K562 (cell line): ENCODE data around the gene TM4SF5. TPM values are rescaled to one million over a fixed set of nuclear protein-coding genes. Genes with fewer than 3 reads are reported as not detected.

Experiments used
- ATAC-seq: fragments of 200-7000 bp; cut with Tn5 transposase; 3 replicates; pipeline ENCODE4 v1.9.1; 2020; ENCODE audit warnings: moderate library complexity
- BruUV-seq: library from RNA; stranded (reverse); fragments of 400-500 nt; replicated peaks from 2 replicates; lab custom pipeline; 2021; lab: Mats Ljungman, UMichigan
- CTCF ChIA-PET: fragments of 300-600 bp; formaldehyde crosslinking; extraction: SDS; loops from one replicate; lab custom pipeline; 2021; ENCODE audit warnings: low intra/inter-chr PET ratio; lab: Yijun Ruan, JAX
- POLR2A ChIA-PET: fragments of 300-600, 350-650 bp; sonication (Branson Sonifier 250); formaldehyde crosslinking; extraction: SDS; loops from one replicate; lab custom pipeline; 2021; ENCODE audit warnings: antibody characterized with exemption, inconsistent platforms; lab: Yijun Ruan, JAX
- DNase-seq, 4 experiments: peaks; one replicate each; pipeline versions ENCODE4 v3.0.0 to v3.0.0-alpha.2; 2011 to 2018; ENCODE audit warnings: low spot score in 3 of 4, mixed read lengths in 3 of 4; ENCODE audit errors: extremely low read depth in 1 of 4
- FAIRE-seq: peaks from 2 replicates; lab custom pipeline; 2011; peaks lifted over from hg19 to GRCh38; lab: Jason Lieb, UNC
- H2AFZ ChIP-seq: 2 replicates; pipeline ENCODE4 v1.6.0; 2011; ENCODE audit warnings: low read depth, low read length, control low read depth, inconsistent platforms
- H3K27ac ChIP-seq: fragments of 200-600 bp; 3 replicates; pipeline ENCODE4 v1.8.0; 2011; ENCODE audit warnings: low read depth, mild to moderate bottlenecking, control low read depth, inconsistent platforms, low read length, moderate library complexity, mixed read lengths; ENCODE audit errors: extremely low read depth
- H3K27me3 ChIP-seq, 2 experiments: fragments of 300-600 bp in 1 of 2; 2 replicates in 1 of 2; 3 replicates in 1 of 2; pipeline versions ENCODE4 v1.6.0 to v1.8.0; 2011; ENCODE audit warnings: inconsistent platforms in 2 of 2, low read length in 2 of 2, mild to moderate bottlenecking in 1 of 2, mixed read lengths in 1 of 2, moderate library complexity in 1 of 2; ENCODE audit not compliant: control insufficient read depth in 2 of 2, insufficient read depth in 2 of 2
- H3K36me3 ChIP-seq: fragments of 300-600 bp; 3 replicates; pipeline ENCODE4 v1.8.0; 2011; ENCODE audit warnings: mild to moderate bottlenecking, low read length, inconsistent platforms; ENCODE audit not compliant: control insufficient read depth, insufficient read depth
- H3K4me1 ChIP-seq, 2 experiments: fragments of 200-600 bp in 1 of 2; replicated peaks in 1 of 2; 2 replicates in 1 of 2; 3 replicates in 1 of 2; pipeline versions ENCODE4 v1.5.1 to v1.8.0; 2011; ENCODE audit warnings: inconsistent platforms in 2 of 2, low read length in 2 of 2, mild to moderate bottlenecking in 1 of 2, mixed read lengths in 1 of 2, moderate library complexity in 1 of 2; ENCODE audit not compliant: control insufficient read depth in 2 of 2, insufficient read depth in 2 of 2
- H3K4me2 ChIP-seq: 2 replicates; pipeline ENCODE4 v1.6.1; 2011; ENCODE audit warnings: low read length, control low read depth, inconsistent platforms, mixed read lengths; ENCODE audit not compliant: insufficient read depth
- H3K4me3 ChIP-seq: fragments of 200-600 bp; sonication (generic), shearing (Covaris generic); 2 replicates; pipeline ENCODE4 v1.5.1; 2016; ENCODE audit warnings: control low read depth, inconsistent platforms
- H3K79me2 ChIP-seq: fragments of 200-600 bp; 3 replicates; pipeline ENCODE4 v1.8.0; 2011; ENCODE audit warnings: low read length, inconsistent platforms; ENCODE audit not compliant: control insufficient read depth, insufficient read depth
- H3K9ac ChIP-seq, 2 experiments: 2 replicates each; pipeline versions ENCODE4 v1.6.0 to v1.6.1; 2011; ENCODE audit warnings: low read depth in 2 of 2, low read length in 2 of 2, control low read depth in 1 of 2, inconsistent platforms in 1 of 2, mild to moderate bottlenecking in 1 of 2, mixed read lengths in 1 of 2; ENCODE audit not compliant: insufficient read depth in 1 of 2
- H3K9me1 ChIP-seq: one replicate; pipeline ENCODE4 v1.6.0; 2011; ENCODE audit warnings: inconsistent platforms, mild to moderate bottlenecking, low read length, moderate library complexity; ENCODE audit not compliant: control insufficient read depth, insufficient read depth
- H3K9me3 ChIP-seq: replicated peaks from 2 replicates; pipeline ENCODE4 v1.5.1; 2011; ENCODE audit warnings: low read depth, low read length, inconsistent platforms; ENCODE audit not compliant: control insufficient read depth, insufficient read depth
- H4K20me1 ChIP-seq: replicated peaks from 2 replicates; pipeline ENCODE4 v1.6.1; 2011; ENCODE audit warnings: low read length, inconsistent platforms, mixed read lengths; ENCODE audit not compliant: control insufficient read depth, insufficient read depth
- CC2D1A ChIP-seq: fragments of 450-650 bp; IDR thresholded peaks from 2 replicates; pipeline ENCODE4 v1.6.1; 2017; ENCODE audit warnings: mild to moderate bottlenecking
- LEF1 ChIP-seq: fragments of 450-650 bp; IDR thresholded peaks from 2 replicates; pipeline ENCODE4 v1.6.1; 2016; ENCODE audit warnings: mild to moderate bottlenecking
- NFYB ChIP-seq: IDR thresholded peaks from 2 replicates; pipeline ENCODE4 v1.6.1; 2011; ENCODE audit warnings: mild to moderate bottlenecking, moderate library complexity; ENCODE audit not compliant: insufficient read length; ENCODE audit errors: extremely low read depth
- POLR2H ChIP-seq: IDR thresholded peaks from 2 replicates; pipeline ENCODE4 v1.6.1; 2016; ENCODE audit warnings: missing genetic modification characterization, low read depth, mild to moderate bottlenecking, control low read depth, missing compliant biosample characterization, moderate library complexity
- RBM15 ChIP-seq: fragments of 200-400 bp; formaldehyde crosslinking; IDR thresholded peaks from 2 replicates; pipeline ENCODE4 v1.6.1; 2018; ENCODE audit warnings: mild to moderate bottlenecking, low read length, moderate library complexity; ENCODE audit not compliant: insufficient read depth
- SMARCA5 ChIP-seq: fragments of 450-650 bp; IDR thresholded peaks from 2 replicates; pipeline ENCODE4 v1.6.1; 2016
- ZZZ3 ChIP-seq: fragments of 450-650 bp; IDR thresholded peaks from 2 replicates; pipeline ENCODE4 v1.6.1; 2016; ENCODE audit warnings: antibody characterized with exemption, mild to moderate bottlenecking, moderate library complexity
- WGBS: fragments of 100-300 bp; shearing (Covaris generic); methylation state at CpG from one replicate; pipeline ENCODE4 v1.1.6; 2016; ENCODE audit warnings: low coverage, mixed read lengths; ENCODE audit not compliant: insufficient coverage; ENCODE audit errors: missing lambda C conversion rate; 5-methylcytosine and 5-hydroxymethylcytosine counted together
- in situ Hi-C: fragments of 300-500 bp; cut with MboI; formaldehyde crosslinking; loops from 4 replicates; pipeline ENCODE4 v1.15.0; 2018; ENCODE audit warnings: inconsistent platforms, mixed read lengths
- intact Hi-C: fragments of 100-400 bp; cut with micrococcal nuclease; formaldehyde crosslinking; loops from 2 replicates; pipeline ENCODE4 v1.14.2; 2022
- polyA plus RNA-seq, 8 experiments: library from polyadenylated mRNA; depleted of rRNA in 4 of 8; stranded (reverse) in 5 of 8; unstranded in 3 of 8; fragments of >200 nt; fragmentation: Nextera tagmentation in 2 of 8; fragmentation: Illumina TruSeq in 1 of 8; extraction: Ambion mirVana in 2 of 8; extraction: Trizol in 1 of 8; gene quantifications; 2 replicates each; pipeline versions ENCODE4 v1.2.1 to v1.2.3, GENCODE V29; 2011 to 2014; ENCODE audit warnings: inconsistent platforms in 1 of 8, missing spikeins in 1 of 8
- total RNA-seq, 7 experiments: library from RNA; depleted of rRNA in 6 of 7; stranded (reverse); fragments of >200 nt in 6 of 7; fragmentation: Illumina TruSeq in 2 of 7; extraction: Trizol in 2 of 7; gene quantifications; 2 replicates each; pipeline versions ENCODE4 v1.2.1 to v1.2.3, GENCODE V29; 2011 to 2021; ENCODE audit warnings: low replicate concordance in 1 of 7
- TF ChIP-seq, protein P1 (sequence below): fragments of 250-450 bp; sonication (Bioruptor Pico); IDR thresholded peaks from 2 replicates; pipeline ENCODE4 v1.5.0; 2021; ENCODE audit warnings: mild to moderate bottlenecking, borderline replicate concordance
- TF ChIP-seq, protein P2 (sequence below): fragments of 450-650 bp; IDR thresholded peaks from one replicate; pipeline ENCODE4 v1.6.1; 2018; ENCODE audit warnings: mild to moderate bottlenecking, moderate library complexity; ENCODE audit not compliant: partially characterized antibody
- TF ChIP-seq, protein P3 (sequence below): sonication (generic); formaldehyde crosslinking; IDR thresholded peaks from 2 replicates; pipeline ENCODE4 v1.8.0; 2023; ENCODE audit warnings: mild to moderate bottlenecking, missing genetic modification reagents

TM4SF5 gene
- total and polyA plus RNA-seq, 9 of the 15 experiments (the other 6 are each of a cell fraction or from before 2014, with no cell fraction given), result not detected

DNA sequence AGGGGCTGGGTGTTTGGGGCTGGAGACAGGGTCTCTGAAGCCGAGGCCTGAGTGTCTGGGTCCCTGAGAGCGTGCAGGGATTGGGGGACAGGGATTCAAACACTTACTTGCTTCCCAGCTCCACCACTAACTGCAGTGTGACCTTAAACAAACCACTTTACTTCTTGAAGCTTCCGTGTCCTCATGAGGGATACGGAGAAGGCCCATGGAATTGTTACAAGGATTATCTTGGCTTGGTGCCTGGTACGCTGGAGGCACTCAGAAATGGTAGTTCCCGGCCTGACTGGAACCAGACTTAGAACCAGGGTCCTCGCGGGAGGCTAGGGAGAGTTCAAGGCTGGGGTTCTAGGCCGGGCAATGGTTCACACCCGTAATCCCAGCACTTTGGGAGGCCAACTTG, 29.1 kb upstream of the TM4SF5 start (continued):
- TF ChIP-seq, protein P1, sequence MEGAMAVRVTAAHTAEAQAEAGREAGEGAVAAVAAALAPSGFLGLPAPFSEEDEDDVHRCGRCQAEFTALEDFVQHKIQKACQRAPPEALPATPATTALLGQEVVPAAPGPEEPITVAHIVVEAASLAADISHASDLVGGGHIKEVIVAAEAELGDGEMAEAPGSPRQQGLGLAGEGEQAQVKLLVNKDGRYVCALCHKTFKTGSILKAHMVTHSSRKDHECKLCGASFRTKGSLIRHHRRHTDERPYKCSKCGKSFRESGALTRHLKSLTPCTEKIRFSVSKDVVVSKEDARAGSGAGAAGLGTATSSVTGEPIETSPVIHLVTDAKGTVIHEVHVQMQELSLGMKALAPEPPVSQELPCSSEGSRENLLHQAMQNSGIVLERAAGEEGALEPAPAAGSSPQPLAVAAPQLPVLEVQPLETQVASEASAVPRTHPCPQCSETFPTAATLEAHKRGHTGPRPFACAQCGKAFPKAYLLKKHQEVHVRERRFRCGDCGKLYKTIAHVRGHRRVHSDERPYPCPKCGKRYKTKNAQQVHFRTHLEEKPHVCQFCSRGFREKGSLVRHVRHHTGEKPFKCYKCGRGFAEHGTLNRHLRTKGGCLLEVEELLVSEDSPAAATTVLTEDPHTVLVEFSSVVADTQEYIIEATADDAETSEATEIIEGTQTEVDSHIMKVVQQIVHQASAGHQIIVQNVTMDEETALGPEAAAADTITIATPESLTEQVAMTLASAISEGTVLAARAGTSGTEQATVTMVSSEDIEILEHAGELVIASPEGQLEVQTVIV (CRISPR knock-in tag), result no peak
- no peak for TF ChIP-seq ZZZ3
- TF ChIP-seq, protein P2, sequence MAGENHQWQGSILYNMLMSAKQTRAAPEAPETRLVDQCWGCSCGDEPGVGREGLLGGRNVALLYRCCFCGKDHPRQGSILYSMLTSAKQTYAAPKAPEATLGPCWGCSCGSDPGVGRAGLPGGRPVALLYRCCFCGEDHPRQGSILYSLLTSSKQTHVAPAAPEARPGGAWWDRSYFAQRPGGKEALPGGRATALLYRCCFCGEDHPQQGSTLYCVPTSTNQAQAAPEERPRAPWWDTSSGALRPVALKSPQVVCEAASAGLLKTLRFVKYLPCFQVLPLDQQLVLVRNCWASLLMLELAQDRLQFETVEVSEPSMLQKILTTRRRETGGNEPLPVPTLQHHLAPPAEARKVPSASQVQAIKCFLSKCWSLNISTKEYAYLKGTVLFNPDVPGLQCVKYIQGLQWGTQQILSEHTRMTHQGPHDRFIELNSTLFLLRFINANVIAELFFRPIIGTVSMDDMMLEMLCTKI, result no peak

GRCh38 chr17:4743216-4743615, 28.5 kb upstream of the TM4SF5 start:
- Histone ChIP-seq H3K27ac (no peak overlapping the region), H3K4me3 (no peak overlapping the region), H2AFZ (no peak overlapping the region), H3K9me1 (no peaks in the 10 kb centered on the region), H3K9ac (no peak overlapping the region; a peak in 1 of 4 replicates), H3K27me3 (peaks cover 15 to 50% of the 10 kb centered on the region in 2 experiments), H3K9me3 (no peaks in the 10 kb centered on the region), H4K20me1 (no peaks in the 10 kb centered on the region), H3K79me2 (no peaks in the 10 kb centered on the region), H3K4me1 (peaks cover 0 to 25% of the 10 kb centered on the region in 2 experiments; a peak in 2 of 5 replicates), H3K36me3 (no peaks in the 10 kb centered on the region), H3K4me2 (no peak overlapping the region)
- in situ Hi-C loops (no loop called here), intact Hi-C loops (no loop called here)
- WGBS, result 60% methylated on average over 1 of the region's 8 CpGs
- ChIA-PET CTCF (no interaction called here), POLR2A (interaction anchor here (0.5 to 0.6 kb wide), 2 partner anchors 46 to 171 kb away, joined by 3 to 5 read pairs; no protein-coding TSS in a partner anchor)
- FAIRE-seq, result no peak
- BruUV-seq, result no TSS peak
- no peak for ATAC-seq
- no peak for DNase-seq
- no peak for TF ChIP-seq LEF1
- no peak for TF ChIP-seq CC2D1A
- TF ChIP-seq SMARCA5, result no peak
- no peak for TF ChIP-seq POLR2H
- TF ChIP-seq, protein P3, sequence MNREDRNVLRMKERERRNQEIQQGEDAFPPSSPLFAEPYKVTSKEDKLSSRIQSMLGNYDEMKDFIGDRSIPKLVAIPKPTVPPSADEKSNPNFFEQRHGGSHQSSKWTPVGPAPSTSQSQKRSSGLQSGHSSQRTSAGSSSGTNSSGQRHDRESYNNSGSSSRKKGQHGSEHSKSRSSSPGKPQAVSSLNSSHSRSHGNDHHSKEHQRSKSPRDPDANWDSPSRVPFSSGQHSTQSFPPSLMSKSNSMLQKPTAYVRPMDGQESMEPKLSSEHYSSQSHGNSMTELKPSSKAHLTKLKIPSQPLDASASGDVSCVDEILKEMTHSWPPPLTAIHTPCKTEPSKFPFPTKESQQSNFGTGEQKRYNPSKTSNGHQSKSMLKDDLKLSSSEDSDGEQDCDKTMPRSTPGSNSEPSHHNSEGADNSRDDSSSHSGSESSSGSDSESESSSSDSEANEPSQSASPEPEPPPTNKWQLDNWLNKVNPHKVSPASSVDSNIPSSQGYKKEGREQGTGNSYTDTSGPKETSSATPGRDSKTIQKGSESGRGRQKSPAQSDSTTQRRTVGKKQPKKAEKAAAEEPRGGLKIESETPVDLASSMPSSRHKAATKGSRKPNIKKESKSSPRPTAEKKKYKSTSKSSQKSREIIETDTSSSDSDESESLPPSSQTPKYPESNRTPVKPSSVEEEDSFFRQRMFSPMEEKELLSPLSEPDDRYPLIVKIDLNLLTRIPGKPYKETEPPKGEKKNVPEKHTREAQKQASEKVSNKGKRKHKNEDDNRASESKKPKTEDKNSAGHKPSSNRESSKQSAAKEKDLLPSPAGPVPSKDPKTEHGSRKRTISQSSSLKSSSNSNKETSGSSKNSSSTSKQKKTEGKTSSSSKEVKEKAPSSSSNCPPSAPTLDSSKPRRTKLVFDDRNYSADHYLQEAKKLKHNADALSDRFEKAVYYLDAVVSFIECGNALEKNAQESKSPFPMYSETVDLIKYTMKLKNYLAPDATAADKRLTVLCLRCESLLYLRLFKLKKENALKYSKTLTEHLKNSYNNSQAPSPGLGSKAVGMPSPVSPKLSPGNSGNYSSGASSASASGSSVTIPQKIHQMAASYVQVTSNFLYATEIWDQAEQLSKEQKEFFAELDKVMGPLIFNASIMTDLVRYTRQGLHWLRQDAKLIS (CRISPR knock-in tag), result no peak
- no peak for TF ChIP-seq RBM15
- TF ChIP-seq NFYB, result no peak
